Measurements from ENCODE around the gene HDAC4. TPM values are rescaled to one million over a fixed set of nuclear protein-coding genes. Genes with fewer than 3 reads are reported as not detected.
"Not testable (repeated sequence)": the region's sequence is repeated elsewhere in the genome, so short reads cannot be mapped to it uniquely, and the experiment has no call there.

Gene HDAC4
- total and polyA plus RNA-seq, 9 donors: 10.1 to 17.6 (median 13.3) TPM

DNA sequence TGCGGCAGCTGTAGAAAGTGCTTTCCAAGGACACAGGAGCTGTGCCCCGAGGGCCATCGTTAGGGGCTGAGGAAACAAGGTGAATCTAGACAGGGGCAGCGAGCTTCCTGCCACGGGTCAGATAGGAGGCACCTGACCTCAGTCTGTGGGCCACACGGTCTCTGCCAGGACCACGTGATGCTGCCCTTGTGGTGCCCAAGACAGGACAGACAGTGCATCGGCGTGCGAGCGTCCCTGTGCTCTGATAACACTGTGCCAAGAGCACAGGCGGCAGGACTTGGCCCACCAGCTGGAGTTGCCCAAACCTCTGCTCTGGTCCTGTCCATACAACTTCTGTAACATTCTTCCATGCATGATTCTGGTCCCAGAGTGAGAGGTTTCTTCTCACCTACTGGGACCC, 327.6 kb downstream of the HDAC4 start:
- Histone ChIP-seq H3K36me3 (ENCODE audit: control insufficient read depth, insufficient read depth, low read length) (peaks cover 64% of the 10 kb centered on the region), H3K4me3 (ENCODE audit: low read length) (no peak overlapping the region), H3K27me3 (ENCODE audit: control insufficient read depth, insufficient read depth, low read length) (no peaks in the 10 kb centered on the region), H3K9me3 (replicated peaks; ENCODE audit: control insufficient read depth, low read depth, low read length) (peaks cover 2% of the 10 kb centered on the region), H3K27ac (ENCODE audit: low read length) (no peak overlapping the region), H3K4me1 (ENCODE audit: control insufficient read depth, insufficient read depth, low read length) (peaks cover 7% of the 10 kb centered on the region)
- WGBS (ENCODE audit: insufficient coverage): 91% methylated on average over 11 of the region's 12 CpGs
- DNase-seq: no peak

GRCh38 chr2:239072786-239073185, 328.0 kb downstream of the HDAC4 start:
- no peaks in the 10 kb centered on the region for H3K27me3 ChIP-seq (ENCODE audit: control insufficient read depth, insufficient read depth, low read length)
- no peak overlapping the region for H3K27ac ChIP-seq (ENCODE audit: low read length)
- H3K4me3 ChIP-seq (ENCODE audit: low read length): no peak overlapping the region
- H3K36me3 ChIP-seq (ENCODE audit: control insufficient read depth, insufficient read depth, low read length): peaks cover 64% of the 10 kb centered on the region
- WGBS (ENCODE audit: insufficient coverage): 94% methylated on average over 14 of the region's 14 CpGs
- DNase-seq: no peak
- peaks cover 7% of the 10 kb centered on the region for H3K4me1 ChIP-seq (ENCODE audit: control insufficient read depth, insufficient read depth, low read length)
- H3K9me3 ChIP-seq (replicated peaks; ENCODE audit: control insufficient read depth, low read depth, low read length): peaks cover 2% of the 10 kb centered on the region

DNA sequence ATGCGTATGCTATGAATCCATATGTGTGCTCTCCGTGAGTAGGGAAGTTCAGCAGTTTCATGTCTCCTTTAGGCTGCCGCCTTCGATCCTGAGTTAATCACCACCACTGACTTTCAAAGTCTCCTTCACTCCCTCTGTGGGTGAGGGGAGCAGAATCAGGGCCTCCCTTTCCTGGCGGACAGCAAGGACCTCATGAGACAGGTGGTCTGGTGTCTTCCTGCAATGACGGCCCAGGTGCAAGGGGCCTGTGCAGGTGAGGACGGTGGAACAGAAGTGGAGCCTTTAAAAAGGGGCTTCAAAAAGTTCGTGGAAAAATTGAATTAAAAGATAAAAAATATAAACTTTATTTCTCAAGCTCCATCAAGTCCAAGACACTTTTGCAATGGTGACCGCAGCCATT, 330.4 kb downstream of the HDAC4 start:
- Histone ChIP-seq H3K4me1 (ENCODE audit: control insufficient read depth, insufficient read depth, low read length) (no peaks in the 10 kb centered on the region), H3K27me3 (ENCODE audit: control insufficient read depth, insufficient read depth, low read length) (no peaks in the 10 kb centered on the region), H3K27ac (ENCODE audit: low read length) (no peak overlapping the region), H3K4me3 (ENCODE audit: low read length) (no peak overlapping the region), H3K36me3 (ENCODE audit: control insufficient read depth, insufficient read depth, low read length) (peaks cover 73% of the 10 kb centered on the region), H3K9me3 (replicated peaks; ENCODE audit: control insufficient read depth, low read depth, low read length) (peaks cover 2% of the 10 kb centered on the region)
- no peak for DNase-seq
- no CpG with 5 or more reads among the region's 9 CpGs for WGBS (ENCODE audit: insufficient coverage)

DNA sequence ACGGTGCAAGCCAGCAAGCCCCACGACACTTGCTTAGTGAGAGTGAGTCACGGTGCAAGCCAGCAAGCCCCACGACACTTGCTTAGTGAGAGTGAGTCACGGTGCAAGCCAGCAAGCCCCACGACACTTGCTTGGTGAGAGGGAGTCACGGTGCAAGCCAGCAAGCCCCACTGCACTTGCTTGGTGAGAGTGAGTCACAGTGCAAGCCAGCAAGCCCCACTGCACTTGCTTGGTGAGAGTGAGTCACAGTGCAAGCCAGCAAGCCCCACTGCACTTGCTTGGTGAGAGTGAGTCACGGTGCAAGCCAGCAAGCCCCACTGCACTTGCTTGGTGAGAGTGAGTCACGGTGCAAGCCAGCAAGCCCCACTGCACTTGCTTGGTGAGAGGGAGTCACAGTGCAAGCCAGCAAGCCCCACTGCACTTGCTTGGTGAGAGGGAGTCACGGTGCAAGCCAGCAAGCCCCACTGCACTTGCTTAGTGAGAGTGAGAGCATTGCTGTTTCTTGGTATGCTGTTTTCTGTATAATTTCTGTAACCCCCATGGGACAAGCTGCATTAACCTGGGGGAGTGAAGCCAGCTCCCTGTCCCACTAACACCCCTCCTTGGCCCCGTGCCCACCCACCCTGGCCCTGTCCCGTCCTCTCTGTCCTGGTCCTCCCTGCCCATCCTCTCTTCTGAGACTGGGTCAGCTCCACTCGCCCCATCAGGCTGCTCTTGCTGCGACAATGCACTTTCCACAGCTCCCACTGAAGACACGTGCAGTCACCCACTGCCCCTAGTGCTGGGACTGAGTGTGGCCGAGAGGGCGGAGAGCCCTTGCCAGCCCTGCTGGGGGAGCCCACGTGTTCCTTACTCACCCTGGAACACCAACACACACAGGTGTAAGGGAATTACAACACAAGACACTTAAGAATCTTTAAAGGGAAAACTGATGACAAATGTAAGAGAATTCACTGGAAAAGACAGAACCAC, 331.2 kb downstream of the HDAC4 start:
- not testable (repeated sequence) for DNase-seq; H3K4me1 ChIP-seq (ENCODE audit: control insufficient read depth, insufficient read depth, low read length); H3K27ac ChIP-seq (ENCODE audit: low read length); H3K9me3 ChIP-seq (replicated peaks; ENCODE audit: control insufficient read depth, low read depth, low read length); H3K4me3 ChIP-seq (ENCODE audit: low read length); H3K27me3 ChIP-seq (ENCODE audit: control insufficient read depth, insufficient read depth, low read length)
- peaks cover 75% of the 10 kb centered on the region for H3K36me3 ChIP-seq (ENCODE audit: control insufficient read depth, insufficient read depth, low read length)
- 82% methylated on average over 12 of the region's 18 CpGs for WGBS (ENCODE audit: insufficient coverage)

GRCh38 chr2:239068411-239068810, 332.4 kb downstream of the HDAC4 start:
- H3K4me1 ChIP-seq (ENCODE audit: control insufficient read depth, insufficient read depth, low read length): no peaks in the 10 kb centered on the region
- peaks cover 2% of the 10 kb centered on the region for H3K9me3 ChIP-seq (replicated peaks; ENCODE audit: control insufficient read depth, low read depth, low read length)
- 93% methylated on average over 18 of the region's 21 CpGs for WGBS (ENCODE audit: insufficient coverage)
- no peak for DNase-seq
- no peak overlapping the region for H3K27ac ChIP-seq (ENCODE audit: low read length)
- peaks cover 74% of the 10 kb centered on the region for H3K36me3 ChIP-seq (ENCODE audit: control insufficient read depth, insufficient read depth, low read length)
- H3K4me3 ChIP-seq (ENCODE audit: low read length): no peak overlapping the region
- no peaks in the 10 kb centered on the region for H3K27me3 ChIP-seq (ENCODE audit: control insufficient read depth, insufficient read depth, low read length)

DNA sequence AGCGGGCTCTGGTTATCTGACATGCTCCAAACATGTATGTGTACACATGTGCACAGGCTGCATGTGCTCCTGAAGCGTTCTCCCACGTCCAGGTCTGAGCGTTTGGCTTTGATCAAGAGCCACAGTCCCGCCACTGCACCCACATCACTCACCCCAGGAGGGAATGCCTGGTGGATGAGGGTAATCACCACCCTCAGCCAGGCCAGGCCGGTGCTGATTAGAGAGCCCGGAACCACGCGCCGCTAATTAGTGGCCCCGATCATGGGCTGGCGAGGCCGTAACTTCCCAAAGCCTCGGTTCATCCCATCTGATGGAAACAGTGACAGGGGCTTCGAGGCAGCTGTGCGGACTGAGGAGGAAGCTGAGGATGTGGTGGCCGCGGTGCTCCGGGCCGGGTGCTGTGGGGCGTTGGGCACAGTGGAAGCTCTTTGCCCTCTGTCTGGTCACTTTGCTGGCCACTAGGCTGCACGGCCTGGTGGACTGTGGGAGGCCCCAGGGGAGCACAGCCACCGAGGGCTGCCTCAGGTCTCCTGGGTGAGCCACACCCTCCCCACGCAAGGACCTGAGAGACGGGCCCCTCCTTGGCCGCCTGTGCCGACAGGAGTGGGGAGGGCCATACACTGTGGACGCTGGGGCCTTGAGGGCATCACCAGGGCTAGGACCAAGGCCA, 333.5 kb downstream of the HDAC4 start:
- no peak overlapping the region for H3K27ac ChIP-seq (ENCODE audit: low read length)
- H3K4me3 ChIP-seq (ENCODE audit: low read length): no peak overlapping the region
- H3K36me3 ChIP-seq (ENCODE audit: control insufficient read depth, insufficient read depth, low read length): peaks cover 69% of the 10 kb centered on the region
- peaks cover 2% of the 10 kb centered on the region for H3K9me3 ChIP-seq (replicated peaks; ENCODE audit: control insufficient read depth, low read depth, low read length)
- H3K27me3 ChIP-seq (ENCODE audit: control insufficient read depth, insufficient read depth, low read length): no peaks in the 10 kb centered on the region
- DNase-seq: no peak
- 89% methylated on average over 22 of the region's 28 CpGs for WGBS (ENCODE audit: insufficient coverage)
- no peaks in the 10 kb centered on the region for H3K4me1 ChIP-seq (ENCODE audit: control insufficient read depth, insufficient read depth, low read length)

GRCh38 chr2:239066597-239066996, 334.2 kb downstream of the HDAC4 start:
- no peak for DNase-seq
- Histone ChIP-seq H3K36me3 (ENCODE audit: control insufficient read depth, insufficient read depth, low read length) (peaks cover 67% of the 10 kb centered on the region), H3K27me3 (ENCODE audit: control insufficient read depth, insufficient read depth, low read length) (no peaks in the 10 kb centered on the region), H3K27ac (ENCODE audit: low read length) (no peak overlapping the region), H3K9me3 (replicated peaks; ENCODE audit: control insufficient read depth, low read depth, low read length) (peaks cover 2% of the 10 kb centered on the region), H3K4me3 (ENCODE audit: low read length) (no peak overlapping the region), H3K4me1 (ENCODE audit: control insufficient read depth, insufficient read depth, low read length) (no peaks in the 10 kb centered on the region)
- WGBS (ENCODE audit: insufficient coverage): 81% methylated on average over 23 of the region's 24 CpGs

GRCh38 chr2:239065962-239066361, 334.9 kb downstream of the HDAC4 start:
- Histone ChIP-seq H3K4me1 (ENCODE audit: control insufficient read depth, insufficient read depth, low read length) (no peaks in the 10 kb centered on the region), H3K9me3 (replicated peaks; ENCODE audit: control insufficient read depth, low read depth, low read length) (no peaks in the 10 kb centered on the region), H3K36me3 (ENCODE audit: control insufficient read depth, insufficient read depth, low read length) (peaks cover 67% of the 10 kb centered on the region), H3K27ac (ENCODE audit: low read length) (no peak overlapping the region), H3K27me3 (ENCODE audit: control insufficient read depth, insufficient read depth, low read length) (no peaks in the 10 kb centered on the region), H3K4me3 (ENCODE audit: low read length) (no peak overlapping the region)
- no peak for DNase-seq
- 94% methylated on average over 8 of the region's 11 CpGs for WGBS (ENCODE audit: insufficient coverage)

GRCh38 chr2:239065537-239065936, 335.3 kb downstream of the HDAC4 start:
- Histone ChIP-seq H3K27me3 (ENCODE audit: control insufficient read depth, insufficient read depth, low read length) (no peaks in the 10 kb centered on the region), H3K4me1 (ENCODE audit: control insufficient read depth, insufficient read depth, low read length) (no peaks in the 10 kb centered on the region), H3K4me3 (ENCODE audit: low read length) (no peak overlapping the region), H3K36me3 (ENCODE audit: control insufficient read depth, insufficient read depth, low read length) (peaks cover 69% of the 10 kb centered on the region), H3K9me3 (replicated peaks; ENCODE audit: control insufficient read depth, low read depth, low read length) (no peaks in the 10 kb centered on the region), H3K27ac (ENCODE audit: low read length) (no peak overlapping the region)
- 72% methylated on average over 8 of the region's 11 CpGs for WGBS (ENCODE audit: insufficient coverage)
- no peak for DNase-seq

DNA sequence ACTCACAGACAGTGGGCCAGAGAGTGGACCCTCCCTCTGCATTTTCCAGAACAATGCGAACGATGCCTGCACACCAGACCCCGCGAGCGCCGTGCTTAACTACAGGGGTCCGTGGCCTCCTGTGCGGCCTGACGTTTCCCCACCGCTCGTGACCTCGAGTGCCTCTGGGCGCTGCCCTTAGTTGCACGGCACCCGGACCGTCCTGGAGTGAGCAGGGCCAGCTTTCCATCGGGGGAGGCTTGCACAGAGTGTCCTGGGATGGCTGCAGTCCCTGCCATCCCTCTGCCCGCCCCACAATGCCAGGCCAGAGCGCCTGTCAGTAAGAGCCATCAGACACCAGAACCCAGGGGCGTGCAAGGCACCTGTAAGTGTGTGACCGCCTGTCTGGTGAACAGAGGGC, 335.9 kb downstream of the HDAC4 start:
- no peak overlapping the region for H3K4me3 ChIP-seq (ENCODE audit: low read length)
- H3K9me3 ChIP-seq (replicated peaks; ENCODE audit: control insufficient read depth, low read depth, low read length): no peaks in the 10 kb centered on the region
- no peak overlapping the region for H3K27ac ChIP-seq (ENCODE audit: low read length)
- 91% methylated on average over 18 of the region's 21 CpGs for WGBS (ENCODE audit: insufficient coverage)
- no peaks in the 10 kb centered on the region for H3K4me1 ChIP-seq (ENCODE audit: control insufficient read depth, insufficient read depth, low read length)
- peaks cover 76% of the 10 kb centered on the region for H3K36me3 ChIP-seq (ENCODE audit: control insufficient read depth, insufficient read depth, low read length)
- no peaks in the 10 kb centered on the region for H3K27me3 ChIP-seq (ENCODE audit: control insufficient read depth, insufficient read depth, low read length)
- DNase-seq: no peak

All from muscle of leg (tissue), 11 donors.